Fibroblast of skin of right biceps (primary cell): ENCODE measurements around the gene PPARG.

Experiments
- DNase-seq: peaks from one replicate; pipeline ENCODE4 v3.0.0-alpha.2; 2013

Gene PPARG

GRCh38 chr3:12345584-12346494, 57.0 kb downstream of the PPARG start:
- DNase-seq = no peak

- DNase-seq = no peak
These were observed 58.4 kb downstream of the PPARG start for GRCh38 chr3:12347301-12347700.

- no peak for DNase-seq
These were observed 61.3 kb downstream of the PPARG start for GRCh38 chr3:12349895-12350811.

GRCh38 chr3:12351145-12351544, 62.3 kb downstream of the PPARG start:
- DNase-seq = no peak

GRCh38 chr3:12352253-12352652, 63.4 kb downstream of the PPARG start:
- DNase-seq = no peak

GRCh38 chr3:12352755-12353154, 63.9 kb downstream of the PPARG start:
- DNase-seq = no peak

GRCh38 chr3:12353796-12354525, 65.1 kb downstream of the PPARG start:
- DNase-seq = peak; percentile 57

- no peak for DNase-seq
These were observed 67.3 kb downstream of the PPARG start for GRCh38 chr3:12356175-12356574.

GRCh38 chr3:12356996-12357395, 68.1 kb downstream of the PPARG start:
- no peak for DNase-seq

GRCh38 chr3:12357456-12357855, 68.6 kb downstream of the PPARG start:
- no peak for DNase-seq

GRCh38 chr3:12363397-12364195, 74.7 kb downstream of the PPARG start:
- no peak for DNase-seq

GRCh38 chr3:12367346-12367745, 78.5 kb downstream of the PPARG start:
- no peak for DNase-seq

GRCh38 chr3:12369029-12369428, 80.2 kb downstream of the PPARG start:
- DNase-seq = no peak

GRCh38 chr3:12369598-12369997, 80.7 kb downstream of the PPARG start:
- peak; percentile 14 for DNase-seq

- peak; percentile 49 for DNase-seq
These were observed 81.9 kb downstream of the PPARG start for GRCh38 chr3:12370758-12371157.

GRCh38 chr3:12371525-12372140, 82.8 kb downstream of the PPARG start:
- DNase-seq = peak; percentile 37

- no peak for DNase-seq
These were observed 83.9 kb downstream of the PPARG start for GRCh38 chr3:12372741-12373280.

- no peak for DNase-seq
These were observed 86.7 kb downstream of the PPARG start for GRCh38 chr3:12375572-12375971.

GRCh38 chr3:12379640-12380429, 91.0 kb downstream of the PPARG start:
- no peak for DNase-seq

GRCh38 chr3:12380461-12380860, 91.6 kb downstream of the PPARG start:
- DNase-seq = no peak

GRCh38 chr3:12381199-12381598, 92.3 kb downstream of the PPARG start:
- no peak for DNase-seq
